Liver (tissue), 3 donors: ENCODE results near the gene GNLY.

Experiments used
- EGR1 ChIP-seq, 2 donors: IDR thresholded peaks; 2 replicates each; pipeline ENCODE4 v1.6.1; 2016 to 2018; ENCODE audit warnings: antibody characterized with exemption in 2 of 2, low read depth in 2 of 2
- GABPA ChIP-seq, 2 donors: IDR thresholded peaks in 1 of 2; conservative IDR thresholded peaks in 1 of 2; 2 replicates each; pipeline ENCODE4 v1.6.1; 2016; ENCODE audit warnings: antibody characterized with exemption in 2 of 2, mild to moderate bottlenecking in 1 of 2, moderate library complexity in 1 of 2
- JUND ChIP-seq, 2 donors: IDR thresholded peaks; 2 replicates each; pipeline ENCODE4 v1.6.1; 2016; ENCODE audit warnings: antibody characterized with exemption in 2 of 2
- RAD21 ChIP-seq, 2 donors: IDR thresholded peaks; 2 replicates each; pipeline ENCODE4 v1.6.1; 2016; ENCODE audit warnings: antibody characterized with exemption in 2 of 2, mild to moderate bottlenecking in 2 of 2
- YY1 ChIP-seq: IDR thresholded peaks from 2 replicates; pipeline ENCODE4 v1.6.1; 2016; ENCODE audit warnings: antibody characterized with exemption, mild to moderate bottlenecking
- TF ChIP-seq, protein P1 (sequence below): fragments of 150-350 bp; IDR thresholded peaks from 2 replicates; pipeline ENCODE4 v1.5.1; 2017; ENCODE audit warnings: improper control_type of control experiment, low read depth, low read length; ENCODE audit not compliant: missing input control
- TF ChIP-seq, protein P2 (sequence below): IDR thresholded peaks from 2 replicates; pipeline ENCODE4 v1.6.1; 2016; ENCODE audit warnings: antibody characterized with exemption
- TF ChIP-seq, protein P3 (sequence below): IDR thresholded peaks from 2 replicates; pipeline ENCODE4 v1.6.1; 2016; ENCODE audit warnings: antibody characterized with exemption
- donor health status: healthy.
- donor health status: healthy.

DNA sequence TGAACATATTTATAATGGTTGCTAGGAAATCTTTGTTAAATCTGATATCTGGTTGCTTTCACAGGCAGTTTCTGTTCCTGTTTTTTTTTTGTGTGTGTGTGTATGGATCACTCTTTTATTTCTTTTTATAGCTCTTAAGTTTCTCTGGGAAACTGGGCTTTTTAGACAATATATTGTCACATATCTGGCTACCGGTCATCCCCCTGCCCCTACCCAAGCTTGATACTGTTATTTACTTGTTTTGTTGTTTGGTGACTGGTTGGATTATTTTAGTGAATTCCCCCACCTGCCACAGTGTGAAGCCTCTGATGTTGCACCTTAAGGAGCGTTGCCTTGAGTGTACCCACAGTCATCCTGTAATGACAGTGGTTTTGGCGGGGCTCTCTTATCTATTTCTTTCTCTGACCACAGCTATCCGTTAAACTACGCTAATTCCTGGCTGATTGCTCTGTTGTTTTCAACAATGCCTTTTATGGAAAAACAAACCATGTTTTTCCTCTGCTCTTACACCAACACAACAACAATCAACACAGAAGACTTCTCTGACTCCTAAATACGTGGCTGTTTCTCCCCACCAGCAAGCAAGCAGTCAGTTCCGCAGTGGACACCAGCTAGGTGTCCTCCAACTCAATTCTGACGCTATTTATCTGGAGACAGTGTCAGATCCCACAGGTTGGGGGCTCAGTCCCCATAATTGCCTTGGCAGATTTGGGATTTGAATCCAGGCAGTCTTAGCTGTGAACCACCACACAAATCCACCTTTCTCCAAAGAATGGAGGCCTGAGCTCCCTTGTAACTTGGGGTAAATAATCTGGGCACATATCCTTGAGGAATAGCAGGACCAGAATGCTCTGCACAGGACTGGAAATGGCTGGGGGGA, 10.9 kb downstream of the GNLY start:
- TF ChIP-seq, protein P1, sequence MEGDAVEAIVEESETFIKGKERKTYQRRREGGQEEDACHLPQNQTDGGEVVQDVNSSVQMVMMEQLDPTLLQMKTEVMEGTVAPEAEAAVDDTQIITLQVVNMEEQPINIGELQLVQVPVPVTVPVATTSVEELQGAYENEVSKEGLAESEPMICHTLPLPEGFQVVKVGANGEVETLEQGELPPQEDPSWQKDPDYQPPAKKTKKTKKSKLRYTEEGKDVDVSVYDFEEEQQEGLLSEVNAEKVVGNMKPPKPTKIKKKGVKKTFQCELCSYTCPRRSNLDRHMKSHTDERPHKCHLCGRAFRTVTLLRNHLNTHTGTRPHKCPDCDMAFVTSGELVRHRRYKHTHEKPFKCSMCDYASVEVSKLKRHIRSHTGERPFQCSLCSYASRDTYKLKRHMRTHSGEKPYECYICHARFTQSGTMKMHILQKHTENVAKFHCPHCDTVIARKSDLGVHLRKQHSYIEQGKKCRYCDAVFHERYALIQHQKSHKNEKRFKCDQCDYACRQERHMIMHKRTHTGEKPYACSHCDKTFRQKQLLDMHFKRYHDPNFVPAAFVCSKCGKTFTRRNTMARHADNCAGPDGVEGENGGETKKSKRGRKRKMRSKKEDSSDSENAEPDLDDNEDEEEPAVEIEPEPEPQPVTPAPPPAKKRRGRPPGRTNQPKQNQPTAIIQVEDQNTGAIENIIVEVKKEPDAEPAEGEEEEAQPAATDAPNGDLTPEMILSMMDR: no peak
- TF ChIP-seq JUND (IDR thresholded peaks at IDR 0.05) (no peak), GABPA (IDR thresholded peaks at IDR 0.05 in 1 of 2, conservative IDR thresholded peaks at IDR 0.05 in 1 of 2) (no peak), EGR1 (IDR thresholded peaks at IDR 0.05; ENCODE audit: low read depth in 2 of 2) (no peak), RAD21 (IDR thresholded peaks at IDR 0.05) (no peak), YY1 (no peak)
- TF ChIP-seq, protein P2, sequence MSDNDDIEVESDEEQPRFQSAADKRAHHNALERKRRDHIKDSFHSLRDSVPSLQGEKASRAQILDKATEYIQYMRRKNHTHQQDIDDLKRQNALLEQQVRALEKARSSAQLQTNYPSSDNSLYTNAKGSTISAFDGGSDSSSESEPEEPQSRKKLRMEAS: no peak
- TF ChIP-seq, protein P3, sequence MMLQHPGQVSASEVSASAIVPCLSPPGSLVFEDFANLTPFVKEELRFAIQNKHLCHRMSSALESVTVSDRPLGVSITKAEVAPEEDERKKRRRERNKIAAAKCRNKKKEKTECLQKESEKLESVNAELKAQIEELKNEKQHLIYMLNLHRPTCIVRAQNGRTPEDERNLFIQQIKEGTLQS: no peak
